Activated CD4-positive, CD25-positive, alpha-beta regulatory T cell (primary cell): ENCODE data around the gene CRIP2.
A peak's percentile ranks its signal among the peaks of the same experiment; 100 is the strongest.

Source experiments
- DNase-seq, 4 experiments: peaks; one replicate each; lab custom pipeline; 2025; lab: John Stamatoyannopoulos, UW

The CRIP2 gene

GRCh38 chr14:105527826-105528585 is 53.4 kb downstream of the CRIP2 start:
- peak; percentile 50 to 65 (median 58) for DNase-seq

DNA sequence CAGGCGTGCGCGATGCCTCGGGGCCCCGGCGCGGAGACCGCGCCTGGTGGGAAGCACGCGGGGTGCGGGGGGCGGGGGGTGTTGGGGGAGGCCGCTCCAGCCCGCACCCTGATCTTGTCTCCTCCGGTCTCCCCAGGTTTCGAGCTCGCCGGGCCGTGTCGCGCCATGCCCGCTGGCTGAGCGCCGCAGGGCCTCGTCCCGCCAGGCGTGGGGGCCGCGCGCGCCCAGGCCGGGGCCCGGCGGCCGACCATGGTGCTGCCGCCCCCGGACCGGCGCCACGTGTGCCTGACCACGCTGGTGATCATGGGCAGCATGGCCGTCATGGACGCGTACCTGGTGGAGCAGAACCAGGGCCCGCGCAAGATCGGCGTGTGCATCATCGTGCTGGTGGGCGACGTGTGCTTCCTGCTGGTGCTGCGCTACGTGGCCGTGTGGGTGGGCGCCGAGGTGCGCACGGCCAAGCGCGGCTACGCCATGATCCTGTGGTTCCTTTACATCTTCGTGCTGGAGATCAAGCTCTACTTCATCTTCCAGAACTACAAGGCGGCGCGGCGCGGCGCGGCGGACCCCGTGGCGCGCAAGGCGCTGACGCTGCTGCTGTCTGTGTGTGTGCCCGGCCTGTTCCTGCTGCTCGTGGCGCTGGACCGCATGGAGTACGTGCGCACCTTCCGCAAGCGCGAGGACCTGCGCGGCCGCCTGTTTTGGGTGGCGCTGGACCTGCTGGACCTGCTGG is 54.1 kb downstream of the CRIP2 start:
- DNase-seq = no peak

- DNase-seq = no peak
These were observed 54.6 kb downstream of the CRIP2 start for GRCh38 chr14:105529319-105529568.
